Activated naive CD4-positive, alpha-beta T cell treated with anti-CD3 and anti-CD28 coated beads, Interleukin-2, amount 50 U/mL, for 72 hours (primary cell): ENCODE results near the gene TP53RK. TPM values are rescaled to one million over a fixed set of nuclear protein-coding genes. Genes with fewer than 3 reads are reported as not detected.

Source experiments
- ATAC-seq, 2 donors: fragments of 150-1000 bp; cut with Tn5 transposase; 2 replicates each; pipeline ENCODE4 v1.10.0; 2021; ENCODE audit warnings: mild to moderate bottlenecking in 2 of 2, moderate library complexity in 2 of 2
- DNase-seq, 2 donors: peaks; one replicate each; pipeline ENCODE4 v3.0.0; 2021 to 2022; ENCODE audit warnings: low spot score in 2 of 2
- H3K27ac Mint-ChIP-seq, 2 donors: one replicate each; pipeline ENCODE4 v1.8.0; 2022; ENCODE audit warnings: mild to moderate bottlenecking in 2 of 2, mixed read lengths in 2 of 2
- H3K36me3 Mint-ChIP-seq, 2 donors: one replicate each; pipeline ENCODE4 v1.8.0; 2022; ENCODE audit warnings: mixed read lengths in 2 of 2
- H3K9me3 Mint-ChIP-seq, 2 donors: one replicate each; pipeline ENCODE4 v1.8.0; 2022; ENCODE audit warnings: mixed read lengths in 2 of 2
- total RNA-seq, 2 donors: library from RNA; stranded (reverse); gene quantifications; one replicate each; pipeline ENCODE4 v1.2.3, GENCODE V29; 2022

The TP53RK gene
- total RNA-seq, 2 donors from 2014 or later = 7.1 to 10.7 TPM

DNA sequence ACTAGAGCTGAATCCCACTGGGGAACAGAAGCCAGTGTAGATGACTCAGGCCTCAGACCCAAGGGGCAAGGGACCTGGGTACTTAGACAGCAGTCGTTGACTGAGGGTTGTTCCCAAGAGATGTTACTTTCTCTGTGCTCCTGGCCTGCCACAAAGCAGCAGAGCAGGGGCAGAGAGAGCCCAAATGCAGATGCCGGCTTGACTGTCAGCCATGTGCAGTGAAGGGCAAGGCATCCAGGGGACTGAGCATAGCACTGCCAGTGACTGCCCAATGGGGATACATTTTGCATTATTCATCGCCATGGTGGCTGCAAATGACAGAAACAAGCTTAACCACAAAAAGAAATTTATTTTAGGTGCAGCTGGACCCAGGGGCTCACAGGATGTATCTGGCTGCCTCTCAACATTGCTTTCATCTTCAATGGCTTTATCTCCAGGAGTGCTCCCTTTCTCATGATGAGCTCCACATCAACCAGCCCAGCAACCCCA is 7.6 kb upstream of the TP53RK start:
- Mint-ChIP-seq H3K27ac (no peak overlapping the region), H3K9me3 (no peaks in the 10 kb centered on the region), H3K36me3 (no peaks in the 10 kb centered on the region)
- ATAC-seq = no peak
- DNase-seq = no peak

DNA sequence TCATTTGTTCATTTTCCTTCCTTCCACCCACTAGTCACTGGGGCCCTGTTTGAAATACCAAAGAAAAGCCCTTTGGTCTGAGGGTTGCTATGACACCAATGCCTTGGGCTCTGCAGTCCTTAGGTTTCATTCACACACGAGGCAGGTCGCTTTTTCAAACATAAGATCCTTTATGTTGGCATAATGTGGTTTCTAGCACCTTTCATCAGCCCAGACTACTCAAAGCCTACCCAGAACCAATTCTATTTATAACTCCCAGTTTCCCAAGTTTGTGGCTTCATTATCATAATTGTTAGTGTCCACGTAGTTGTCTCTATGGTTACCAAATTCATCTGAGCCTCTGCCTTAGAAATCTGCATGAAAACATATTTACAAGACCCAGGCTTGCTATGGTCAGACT is 6.6 kb upstream of the TP53RK start:
- no peak overlapping the region for H3K27ac Mint-ChIP-seq
- ATAC-seq (peak in 1 of 2 donors; percentile 70), DNase-seq (no peak)
- H3K9me3 Mint-ChIP-seq = peaks cover 0 to 4% of the 10 kb centered on the region in 2 donors
- H3K36me3 Mint-ChIP-seq = no peaks in the 10 kb centered on the region

DNA sequence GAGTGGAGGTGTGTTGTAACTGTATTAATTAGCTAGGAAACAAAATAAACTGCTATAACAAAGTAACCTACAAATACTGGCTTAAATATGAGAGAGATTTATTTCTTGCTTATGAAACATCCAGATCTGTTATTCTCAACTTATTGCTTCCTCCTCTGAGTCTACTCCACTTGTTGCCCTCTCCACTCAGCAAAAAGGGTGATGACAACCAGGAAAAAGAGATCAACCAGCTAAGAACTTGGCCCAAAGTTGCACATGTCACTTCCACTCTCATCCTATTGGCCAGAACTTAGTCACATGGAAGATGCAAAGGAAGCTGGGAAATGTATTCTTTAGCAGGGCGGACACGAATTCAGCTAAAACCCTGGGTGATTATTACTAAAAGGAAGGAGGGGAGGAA is 5.2 kb upstream of the TP53RK start:
- peaks cover 0 to 4% of the 10 kb centered on the region in 2 donors for H3K9me3 Mint-ChIP-seq
- ATAC-seq (no peak), DNase-seq (no peak)
- H3K36me3 Mint-ChIP-seq = peaks cover 0 to 3% of the 10 kb centered on the region in 2 donors
- no peak overlapping the region for H3K27ac Mint-ChIP-seq

DNA sequence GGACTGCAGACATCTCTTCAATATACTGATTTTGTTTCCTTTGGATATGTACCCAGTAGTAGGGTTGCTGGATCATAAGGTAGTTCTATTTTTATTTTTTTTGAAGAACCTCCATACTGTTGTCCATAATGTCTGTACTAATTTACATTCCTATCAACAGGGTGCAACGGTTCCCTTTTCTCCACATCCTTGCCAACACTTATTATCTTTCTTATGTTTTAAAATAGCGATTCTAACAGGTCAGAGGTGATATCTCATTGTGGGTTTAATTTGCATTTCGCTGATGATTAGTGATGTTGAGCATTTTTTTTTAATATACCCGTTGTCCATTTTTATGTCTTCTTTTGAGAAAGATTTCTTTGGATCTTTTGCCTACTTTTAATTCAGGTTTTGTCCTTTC is 2.0 kb upstream of the TP53RK start:
- DNase-seq (no peak), ATAC-seq (no peak)
- peak overlapping the region in 1 of 2 donors; percentile 96 for H3K27ac Mint-ChIP-seq
- peaks cover 12 to 18% of the 10 kb centered on the region in 2 donors for H3K36me3 Mint-ChIP-seq
- H3K9me3 Mint-ChIP-seq = peaks cover 0 to 4% of the 10 kb centered on the region in 2 donors

DNA sequence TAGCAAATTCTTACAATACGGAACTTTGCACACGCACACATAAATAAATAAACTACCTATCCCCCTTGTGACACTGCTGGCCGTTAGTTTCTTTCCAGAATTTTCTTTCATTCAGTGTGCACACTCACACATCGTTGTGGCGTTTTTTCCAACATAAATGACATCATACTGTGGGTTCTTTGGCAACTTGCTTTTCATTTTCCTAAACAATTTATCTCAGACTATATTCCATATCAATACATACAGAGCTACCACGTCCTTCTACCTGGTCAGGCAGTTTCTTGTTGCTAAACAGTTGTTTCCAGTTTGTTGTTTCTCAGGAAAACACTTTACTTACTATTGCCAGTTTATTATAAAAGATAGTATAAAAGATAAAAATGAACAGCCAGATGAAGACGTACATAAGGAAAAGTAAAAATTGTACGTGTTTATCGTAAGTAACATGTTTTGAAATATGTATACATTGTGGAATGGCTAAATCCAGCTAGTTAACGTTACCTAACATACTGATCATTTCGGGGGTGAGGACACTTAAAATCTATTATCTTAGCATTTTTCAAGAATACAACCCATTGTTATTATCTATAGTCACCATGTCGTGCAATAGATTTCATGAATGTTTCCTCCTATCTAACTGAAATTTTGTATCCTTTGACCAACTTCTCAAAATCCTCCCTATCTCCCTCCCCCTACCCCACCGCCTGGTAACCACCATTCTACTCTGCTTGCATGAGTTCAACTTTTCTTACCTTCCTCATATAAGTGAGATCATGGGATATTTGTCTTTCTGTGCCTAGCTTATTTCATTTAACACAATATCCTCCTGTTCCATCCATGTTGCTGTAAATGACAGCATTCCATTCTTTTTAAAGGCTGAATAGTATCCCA is 1.2 kb upstream of the TP53RK start:
- DNase-seq (no peak), ATAC-seq (no peak)
- Mint-ChIP-seq H3K27ac (peak overlapping the region in 1 of 2 donors; percentile 96), H3K9me3 (peaks cover 0 to 4% of the 10 kb centered on the region in 2 donors), H3K36me3 (peaks cover 17 to 18% of the 10 kb centered on the region in 2 donors)

DNA sequence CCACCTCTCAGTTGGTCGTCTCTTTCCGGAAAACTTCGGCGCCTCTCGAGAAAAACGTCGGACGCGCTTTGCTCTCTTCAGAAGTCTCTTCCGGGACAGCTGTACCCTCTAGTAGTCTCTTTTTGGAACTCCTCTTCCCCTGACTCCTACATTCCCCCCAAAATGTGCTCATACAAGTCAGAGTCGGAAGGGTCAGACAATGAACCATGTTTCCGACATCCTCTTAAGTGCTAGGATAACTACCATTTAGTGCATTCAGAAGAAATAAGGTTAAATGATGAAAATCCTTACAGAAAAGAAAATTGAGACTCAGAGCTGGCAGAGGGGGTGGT is 476 bp upstream of the TP53RK start:
- ATAC-seq (no peak), DNase-seq (no peak)
- Mint-ChIP-seq H3K36me3 (peaks cover 18 to 22% of the 10 kb centered on the region in 2 donors), H3K27ac (peak overlapping the region; percentile 96 to 98), H3K9me3 (peaks cover 0 to 4% of the 10 kb centered on the region in 2 donors)

DNA sequence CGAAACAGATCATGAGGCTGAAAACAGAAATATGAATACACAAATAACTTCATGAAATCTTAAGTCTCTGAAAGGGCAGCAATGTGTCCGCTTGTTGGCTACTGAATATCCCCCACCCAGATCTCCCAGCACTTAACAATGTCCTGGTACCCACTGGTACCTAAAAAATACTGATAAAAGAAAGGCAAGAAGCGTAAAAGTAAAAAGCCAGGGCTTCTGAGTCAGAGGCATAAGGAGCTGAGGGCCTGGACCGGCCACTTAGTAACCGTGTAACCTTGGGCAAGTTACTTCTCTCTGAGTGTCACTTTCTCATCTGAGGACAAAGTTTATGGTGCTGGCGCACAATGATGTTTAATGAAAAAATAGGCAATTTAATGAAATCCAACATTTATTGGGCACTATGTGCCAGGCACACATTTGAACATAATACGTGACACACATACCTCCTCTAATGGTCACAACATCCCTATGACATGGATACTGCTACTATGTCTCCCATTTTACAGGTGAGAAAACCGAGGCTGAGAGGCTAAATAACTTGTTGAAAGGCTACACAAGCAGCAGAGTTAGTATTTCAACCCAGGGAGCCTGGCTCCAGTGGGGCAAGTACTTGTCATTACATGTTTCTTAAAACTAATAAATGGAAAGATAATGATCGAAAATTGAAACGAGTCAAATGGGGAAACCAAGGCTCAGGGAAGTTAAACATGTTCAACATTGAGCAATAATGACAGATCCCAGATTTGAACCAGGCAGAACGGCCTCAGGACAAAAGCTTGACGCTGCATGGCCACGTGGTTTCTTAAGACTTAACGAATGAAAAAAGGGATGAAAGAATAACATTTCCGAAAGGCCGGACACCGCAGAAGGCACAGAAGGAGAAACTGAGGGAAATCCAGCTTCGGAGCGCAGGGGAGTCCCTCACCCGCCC is 828 bp downstream of the TP53RK start:
- H3K36me3 Mint-ChIP-seq = peaks cover 18 to 22% of the 10 kb centered on the region in 2 donors
- H3K27ac Mint-ChIP-seq = peak overlapping the region; percentile 96 to 99
- DNase-seq = no peak
- peaks cover 0 to 4% of the 10 kb centered on the region in 2 donors for H3K9me3 Mint-ChIP-seq
- no peak for ATAC-seq

DNA sequence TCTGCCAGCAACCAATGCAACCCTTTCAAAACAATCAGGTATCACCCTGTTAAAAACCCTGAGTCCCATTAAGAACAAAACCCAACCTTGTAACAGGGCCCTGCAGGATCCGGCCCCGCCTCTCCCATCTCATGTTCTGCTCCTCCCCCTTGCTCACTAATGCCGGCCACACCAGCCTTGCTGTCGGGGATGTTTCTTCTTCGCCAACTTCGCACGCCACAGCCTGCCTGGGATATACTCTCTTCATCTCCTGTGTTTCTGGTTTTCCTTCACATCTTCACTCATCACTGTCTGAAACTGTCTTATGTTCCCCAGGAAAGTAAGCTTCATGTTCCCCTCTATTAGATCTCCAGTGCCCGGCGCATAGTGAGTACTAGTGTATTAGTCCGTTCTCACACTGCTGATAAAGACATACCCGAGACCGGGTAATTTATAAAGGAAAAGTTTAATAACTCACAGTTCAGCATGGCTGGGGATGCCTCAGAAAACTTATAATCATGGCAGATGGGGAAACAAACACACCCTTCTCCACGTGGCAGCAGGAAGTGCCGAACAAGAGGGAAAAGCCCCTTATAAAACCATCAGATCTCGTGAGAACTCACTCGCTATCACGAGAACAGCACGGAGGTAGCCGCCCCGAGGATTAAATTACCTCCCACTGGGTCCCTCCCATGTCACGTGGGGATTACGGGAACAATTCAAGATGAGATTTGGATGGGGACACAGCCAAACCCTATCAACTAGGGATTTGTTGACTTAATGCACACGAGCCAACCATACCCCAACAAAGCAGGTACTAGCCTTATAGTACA is 5.1 kb downstream of the TP53RK start:
- H3K9me3 Mint-ChIP-seq = no peaks in the 10 kb centered on the region
- H3K27ac Mint-ChIP-seq = no peak overlapping the region
- ATAC-seq (peak in 1 of 2 donors; percentile 39), DNase-seq (no peak)
- H3K36me3 Mint-ChIP-seq = peaks cover 11 to 22% of the 10 kb centered on the region in 2 donors

DNA sequence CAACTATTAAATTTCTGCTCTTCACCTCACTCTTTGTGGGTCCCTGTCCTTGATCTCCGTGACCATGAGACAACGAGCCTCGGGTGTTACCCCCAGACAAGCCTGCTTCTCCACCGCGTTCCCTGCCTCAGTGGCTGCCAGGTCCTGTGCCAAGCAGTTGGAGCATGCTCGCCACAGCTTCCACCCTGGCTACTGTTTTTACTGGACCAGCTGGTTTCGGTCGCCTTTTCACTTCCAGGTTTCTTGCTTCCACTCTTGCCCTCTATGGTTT is 5.6 kb downstream of the TP53RK start:
- peaks cover 7 to 20% of the 10 kb centered on the region in 2 donors for H3K36me3 Mint-ChIP-seq
- no peaks in the 10 kb centered on the region for H3K9me3 Mint-ChIP-seq
- no peak overlapping the region for H3K27ac Mint-ChIP-seq
- ATAC-seq (no peak), DNase-seq (no peak)

DNA sequence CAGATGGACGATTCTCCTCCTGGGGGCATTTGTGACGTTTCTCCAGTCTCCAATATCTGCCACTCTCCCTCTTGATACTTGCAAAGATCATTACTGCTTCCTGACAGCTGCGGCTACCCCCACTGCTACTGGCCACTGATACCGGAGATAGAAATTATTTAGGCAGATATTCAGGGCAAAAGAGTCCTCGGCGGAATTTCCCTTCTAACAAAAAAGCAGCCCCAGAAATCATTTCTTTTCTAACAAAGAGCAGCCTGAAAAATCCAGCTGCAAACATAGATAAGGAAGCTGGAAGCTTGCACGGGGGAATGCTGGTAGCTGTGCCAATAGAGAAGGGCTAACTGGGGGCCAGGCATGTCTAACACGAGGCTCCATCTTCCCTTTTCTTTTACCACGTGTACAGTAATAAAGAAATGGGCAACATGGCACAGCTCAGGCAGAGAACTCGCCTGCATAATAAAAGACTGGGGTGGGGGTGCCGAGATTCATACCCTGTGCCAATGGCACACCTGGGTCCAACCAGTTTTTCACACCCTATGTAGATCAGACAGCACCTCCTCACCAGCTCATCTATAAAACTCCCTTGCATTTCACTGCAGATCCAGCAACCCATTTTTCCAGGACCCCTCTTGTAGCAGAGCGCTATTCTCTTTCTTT is 6.1 kb downstream of the TP53RK start:
- Mint-ChIP-seq H3K36me3 (peaks cover 3 to 17% of the 10 kb centered on the region in 2 donors), H3K27ac (no peak overlapping the region), H3K9me3 (no peaks in the 10 kb centered on the region)
- ATAC-seq (no peak), DNase-seq (no peak)

DNA sequence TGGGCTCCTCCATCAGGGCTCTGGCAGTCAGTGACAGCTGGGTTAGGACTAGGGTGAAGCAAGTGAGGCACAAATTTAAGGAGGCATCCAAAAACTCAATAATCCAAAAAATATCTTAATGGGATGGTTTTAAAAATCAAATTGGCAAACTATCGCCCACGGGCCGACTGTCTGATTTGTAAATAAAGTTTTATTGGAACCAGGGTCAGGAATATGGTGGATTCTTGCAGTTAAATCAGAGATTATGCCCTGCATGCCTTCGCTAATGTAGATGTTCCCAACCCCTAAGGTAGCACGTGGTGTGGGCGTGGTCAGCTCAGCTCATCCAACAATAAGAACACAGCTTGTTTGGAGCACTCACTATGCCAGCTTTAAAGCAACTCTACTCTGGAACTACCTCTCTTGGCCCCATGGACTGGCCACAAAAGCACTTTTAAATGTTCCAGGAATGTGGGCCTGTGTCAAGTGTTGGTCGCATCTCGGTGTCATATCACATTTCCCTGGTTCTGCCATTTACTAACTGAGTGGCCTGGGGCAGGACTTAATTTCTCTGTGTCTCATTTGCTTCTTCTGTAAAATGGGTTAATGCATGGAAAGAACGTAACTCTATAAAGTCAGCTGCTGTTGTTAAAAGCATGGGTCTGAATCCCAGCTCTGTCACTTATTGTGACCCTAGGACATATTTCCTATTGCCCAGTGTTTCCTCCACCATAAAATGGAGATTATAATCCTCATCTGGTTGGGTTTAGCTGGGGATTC is 7.0 kb downstream of the TP53RK start:
- Mint-ChIP-seq H3K27ac (no peak overlapping the region), H3K36me3 (peaks cover 0 to 17% of the 10 kb centered on the region in 2 donors), H3K9me3 (no peaks in the 10 kb centered on the region)
- no peak for ATAC-seq
- DNase-seq = no peak

DNA sequence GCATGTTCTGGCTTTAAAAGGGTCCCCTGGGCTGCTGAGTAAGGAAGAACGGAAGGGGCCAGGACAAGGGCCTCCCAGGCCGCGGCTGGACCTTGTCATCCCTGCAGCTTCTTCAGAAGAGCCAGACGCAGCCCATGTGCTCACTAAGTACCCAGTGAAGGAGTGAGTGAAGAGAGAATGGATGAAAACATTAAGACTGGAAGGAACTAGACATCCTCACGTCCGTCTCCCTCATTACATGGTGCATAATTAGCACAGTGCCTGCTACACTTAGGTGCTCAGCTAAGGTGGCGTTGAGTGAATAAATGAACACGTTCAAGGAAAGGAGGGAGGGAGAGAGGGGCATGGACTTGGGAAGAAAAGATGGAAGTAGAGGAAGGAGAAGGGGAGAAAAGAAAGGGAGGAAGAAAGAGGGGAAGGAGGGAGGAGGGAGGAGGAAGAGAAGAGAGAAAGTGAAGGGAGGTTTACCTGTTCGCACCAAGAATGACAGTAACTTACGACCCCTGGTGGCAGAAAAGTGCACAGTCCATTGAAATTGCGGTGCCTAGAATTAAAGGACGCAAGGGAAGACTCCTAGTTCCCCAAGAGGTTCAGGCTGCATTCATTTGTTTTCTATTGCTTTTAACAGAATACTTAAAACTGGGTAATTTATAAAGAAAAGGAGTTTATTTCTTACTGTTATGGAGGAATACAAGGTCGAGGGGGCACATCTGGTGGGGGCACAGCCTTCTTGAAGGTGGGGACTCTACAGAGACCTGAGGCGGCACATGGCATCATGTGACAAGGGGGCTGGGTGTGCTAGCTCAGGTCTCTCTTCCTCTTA is 8.0 kb downstream of the TP53RK start:
- H3K9me3 Mint-ChIP-seq = no peaks in the 10 kb centered on the region
- H3K27ac Mint-ChIP-seq = peak overlapping the region; percentile 8 to 27
- DNase-seq (peak in 1 of 2 donors; percentile 80), ATAC-seq (peak; percentile 73 to 76)
- H3K36me3 Mint-ChIP-seq = peaks cover 0 to 11% of the 10 kb centered on the region in 2 donors

DNA sequence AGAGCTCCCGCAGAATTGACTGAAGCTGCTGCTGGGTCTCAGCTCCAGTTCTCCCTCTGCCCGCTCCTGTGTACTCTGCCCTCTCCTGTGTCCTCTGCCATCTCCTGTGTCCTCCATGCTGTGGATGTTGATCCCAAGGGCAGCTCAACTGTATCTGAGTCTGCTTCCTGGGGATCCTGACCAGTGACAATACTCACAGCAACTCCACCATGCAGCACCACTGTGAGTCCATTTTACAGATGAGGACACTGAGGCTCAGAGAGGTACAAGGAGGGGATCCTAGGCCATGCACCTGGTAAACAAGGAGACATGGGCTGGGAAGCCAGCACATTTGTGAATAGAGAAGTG is 8.6 kb downstream of the TP53RK start:
- H3K27ac Mint-ChIP-seq = peak overlapping the region; percentile 26 to 27
- peaks cover 0 to 5% of the 10 kb centered on the region in 2 donors for H3K36me3 Mint-ChIP-seq
- no peaks in the 10 kb centered on the region for H3K9me3 Mint-ChIP-seq
- ATAC-seq (no peak), DNase-seq (no peak)

DNA sequence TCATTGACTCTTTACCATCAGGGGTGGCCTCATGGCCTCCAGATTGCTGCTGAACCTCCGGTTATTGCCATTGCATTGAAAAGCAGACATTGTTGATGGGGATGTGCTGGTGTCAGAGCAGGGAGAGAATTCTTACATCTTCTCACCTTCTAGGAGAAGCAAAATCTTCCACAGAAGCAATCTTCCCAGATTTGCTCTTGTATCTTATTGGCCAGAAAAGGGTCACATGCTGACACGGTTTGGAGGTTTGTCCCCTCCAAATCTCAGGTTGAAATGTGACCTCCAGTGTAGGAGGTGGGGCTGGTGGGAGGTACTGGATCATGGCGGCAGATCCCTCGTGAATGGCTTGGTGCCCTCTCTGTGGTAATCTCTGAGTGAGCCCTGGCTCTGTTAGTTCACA is 10.7 kb downstream of the TP53RK start:
- no peaks in the 10 kb centered on the region for H3K36me3 Mint-ChIP-seq
- DNase-seq (no peak), ATAC-seq (no peak)
- no peak overlapping the region for H3K27ac Mint-ChIP-seq
- no peaks in the 10 kb centered on the region for H3K9me3 Mint-ChIP-seq

DNA sequence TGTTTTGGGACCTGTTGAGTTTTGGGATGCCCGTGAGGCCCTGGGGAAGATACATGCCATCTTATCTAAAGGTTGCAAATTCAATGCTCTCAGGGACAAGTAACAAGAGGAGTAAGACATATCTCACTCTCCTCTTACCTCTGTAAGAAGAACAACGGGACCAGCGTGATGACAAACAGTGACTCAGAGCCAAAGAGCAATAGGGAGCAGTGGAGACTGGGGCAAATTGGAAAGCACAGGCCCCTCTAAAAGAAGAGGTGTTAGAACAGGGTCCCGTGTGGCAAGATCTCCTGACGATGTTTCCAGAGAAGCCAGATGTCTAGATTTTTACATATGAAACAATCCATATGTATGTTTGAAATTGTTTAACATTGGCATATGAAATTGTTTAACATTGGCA is 11.6 kb downstream of the TP53RK start:
- DNase-seq (no peak), ATAC-seq (no peak)
- Mint-ChIP-seq H3K36me3 (no peaks in the 10 kb centered on the region), H3K27ac (no peak overlapping the region), H3K9me3 (no peaks in the 10 kb centered on the region)
